Small intestine (tissue), 7 donors: ENCODE measurements around the gene LRRC25. TPM values are rescaled to one million over a fixed set of nuclear protein-coding genes. Genes with fewer than 3 reads are reported as not detected.
"Not testable (repeated sequence)": the region's sequence is repeated elsewhere in the genome, so short reads cannot be mapped to it uniquely, and the experiment has no call there.

Experiments used
- DNase-seq, 2 donors: peaks; one replicate each; pipeline versions ENCODE4 v3.0.0 to v3.0.0-alpha.2; 2013
- FAIRE-seq: peaks from 2 replicates; lab custom pipeline; 2012; peaks lifted over from hg19 to GRCh38; lab: Jason Lieb, UNC
- H3K27ac ChIP-seq, 3 donors: one replicate each; pipeline ENCODE4 v1.5.1; 2013; ENCODE audit warnings: low read length in 2 of 3, mild to moderate bottlenecking in 2 of 3, control low read depth in 1 of 3, inconsistent platforms in 1 of 3, low read depth in 1 of 3, moderate library complexity in 1 of 3
- H3K27me3 ChIP-seq, 3 donors: one replicate each; pipeline ENCODE4 v1.6.1; 2013; ENCODE audit warnings: low read length in 3 of 3, inconsistent platforms in 1 of 3; ENCODE audit not compliant: control insufficient read depth in 3 of 3, insufficient read depth in 3 of 3
- H3K36me3 ChIP-seq, 3 donors: one replicate each; pipeline ENCODE4 v1.6.1; 2013; ENCODE audit warnings: low read length in 3 of 3, inconsistent platforms in 1 of 3, low read depth in 1 of 3, mild to moderate bottlenecking in 1 of 3, moderate library complexity in 1 of 3; ENCODE audit not compliant: control insufficient read depth in 3 of 3, insufficient read depth in 2 of 3
- H3K4me1 ChIP-seq, 3 donors: one replicate each; pipeline ENCODE4 v1.6.1; 2013; ENCODE audit warnings: low read length in 2 of 3, inconsistent platforms in 1 of 3, low read depth in 1 of 3, mild to moderate bottlenecking in 1 of 3, moderate library complexity in 1 of 3; ENCODE audit not compliant: control insufficient read depth in 3 of 3, insufficient read depth in 2 of 3
- H3K4me3 ChIP-seq, 3 donors: one replicate each; pipeline ENCODE4 v1.5.1; 2013; ENCODE audit warnings: low read length in 3 of 3, control low read depth in 1 of 3, inconsistent platforms in 1 of 3, low read depth in 1 of 3, mild to moderate bottlenecking in 1 of 3, moderate library complexity in 1 of 3
- H3K9me3 ChIP-seq, 2 donors: one replicate each; pipeline ENCODE4 v1.6.1; 2013; ENCODE audit warnings: low read depth in 1 of 2, low read length in 1 of 2; ENCODE audit not compliant: control insufficient read depth in 2 of 2, insufficient read depth in 1 of 2
- WGBS, 3 donors: extraction: QIAGEN DNeasy Blood & Tissue Kit; methylation state at CpG; one replicate each; pipeline ENCODE4 v1.1.7; 2013; 5-methylcytosine and 5-hydroxymethylcytosine counted together
- polyA plus RNA-seq, 4 donors: library from polyadenylated mRNA; stranded (reverse) in 3 of 4; unstranded in 1 of 4; fragments of 200-250 nt in 3 of 4; fragments of 120-200 nt in 1 of 4; gene quantifications; one replicate each; pipeline versions ENCODE4 v1.2.1 to v1.2.3, GENCODE V29; 2013
- donor health status: healthy with polysubstance abuse.
- donor health status: control.
- donor health status: control.
- donor health status: Bipolar disorder and iron deficiency.
- donor health status: healthy.

LRRC25 gene
- polyA plus RNA-seq, 4 donors, result 0.89 to 5.1 (median 3.4) TPM

- WGBS, 3 donors, result 13 to 33% (median 17%) methylated on average over 30 to 33 of the region's 33 CpGs
- Histone ChIP-seq H3K27me3 (no peaks in the 10 kb centered on the region), H3K9me3 (peaks cover 0 to 4% of the 10 kb centered on the region in 2 donors), H3K4me3 (peak within 1 kb of the TSS; percentile 19 to 85 (median 62)), H3K36me3 (peaks cover 0 to 26% (median 0%) of the 10 kb centered on the region in 3 donors), H3K27ac (peak within 1 kb of the TSS; percentile 47 to 96 (median 75)), H3K4me1 (peaks cover 0 to 26% (median 7%) of the 10 kb centered on the region in 3 donors)
- FAIRE-seq (no peak), DNase-seq (peak; percentile 92 to 95)
These were observed 11.5 kb downstream of the LRRC25 start, which contains the start of gene GDF15 for GRCh38 chr19:18385675-18386542. GDF15 (plus strand) TSS chr19:18386158; CDS start chr19:18386190, 32 bp downstream.

DNA sequence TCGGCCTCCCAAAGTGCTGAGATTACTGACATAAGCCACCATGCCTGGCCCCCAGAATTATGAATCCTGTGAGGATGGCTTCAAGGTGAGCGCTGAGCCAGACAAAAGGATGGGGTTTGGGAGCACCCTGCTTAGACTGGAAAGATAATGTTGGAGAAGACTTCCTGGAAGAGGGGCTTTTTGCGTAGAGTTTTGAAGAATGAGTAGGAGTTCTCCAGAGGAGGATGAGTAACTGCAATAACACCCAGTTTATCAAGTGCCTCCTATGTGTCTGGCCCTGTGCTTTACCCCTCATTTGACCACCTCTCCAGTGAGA, 12.1 kb downstream of the LRRC25 start:
- DNase-seq (no peak), FAIRE-seq (no peak)
- Histone ChIP-seq H3K27me3 (no peaks in the 10 kb centered on the region), H3K36me3 (peaks cover 0 to 21% (median 0%) of the 10 kb centered on the region in 3 donors), H3K4me1 (peaks cover 0 to 31% (median 7%) of the 10 kb centered on the region in 3 donors), H3K4me3 (no peak overlapping the region), H3K27ac (peak overlapping the region; percentile 39 to 96 (median 75)), H3K9me3 (peaks cover 0 to 4% of the 10 kb centered on the region in 2 donors)
- 87 to 90% (median 90%) methylated on average over 3 of the region's 3 CpGs for WGBS, 3 donors

GRCh38 chr19:18384775-18385174, 12.6 kb downstream of the LRRC25 start:
- Histone ChIP-seq H3K27ac (peak overlapping the region; percentile 39 to 96 (median 75)), H3K36me3 (peaks cover 0 to 16% (median 0%) of the 10 kb centered on the region in 3 donors), H3K27me3 (no peaks in the 10 kb centered on the region), H3K9me3 (peaks cover 0 to 2% of the 10 kb centered on the region in 2 donors), H3K4me1 (peaks cover 0 to 36% (median 7%) of the 10 kb centered on the region in 3 donors), H3K4me3 (no peak overlapping the region)
- no peak for FAIRE-seq
- peak; percentile 74 to 90 for DNase-seq
- WGBS, 3 donors, result 14 to 58% (median 36%) methylated on average over 7 of the region's 7 CpGs

DNA sequence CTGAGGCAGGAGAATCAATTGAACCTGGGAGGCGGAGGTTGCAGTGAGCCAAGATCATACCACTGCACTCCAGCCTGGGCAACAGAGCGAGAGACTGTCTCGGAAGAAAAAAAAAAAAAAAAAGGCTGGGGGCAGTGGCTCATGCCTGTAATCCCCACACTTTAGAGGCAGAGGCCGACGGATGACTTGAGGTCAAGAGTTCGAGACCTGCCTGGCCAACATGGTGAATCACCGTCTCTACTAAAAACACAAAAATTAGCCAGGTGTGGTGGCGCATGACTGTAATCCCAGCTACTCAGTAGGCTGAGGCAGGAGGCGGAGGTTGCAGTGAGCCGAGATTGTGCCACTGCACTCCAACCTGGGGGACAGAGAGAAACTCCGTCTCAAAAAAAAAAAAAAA, 13.8 kb downstream of the LRRC25 start:
- FAIRE-seq, H3K36me3 ChIP-seq, H3K27ac ChIP-seq, H3K27me3 ChIP-seq, H3K4me3 ChIP-seq, H3K9me3 ChIP-seq, DNase-seq: not testable (repeated sequence)
- H3K4me1 ChIP-seq, result peaks cover 0 to 34% (median 7%) of the 10 kb centered on the region in 3 donors
- 89 to 90% (median 90%) methylated on average over 11 of the region's 11 CpGs for WGBS, 3 donors

GRCh38 chr19:18380843-18381242, 16.6 kb downstream of the LRRC25 start:
- DNase-seq, result no peak
- no peak for FAIRE-seq
- Histone ChIP-seq H3K27me3 (no peaks in the 10 kb centered on the region), H3K27ac (peak overlapping the region in 2 of 3 donors; percentile 42 to 47), H3K4me1 (peaks cover 0 to 30% (median 4%) of the 10 kb centered on the region in 3 donors), H3K36me3 (no peaks in the 10 kb centered on the region), H3K9me3 (no peaks in the 10 kb centered on the region), H3K4me3 (no peak overlapping the region)
- 67 to 76% (median 67%) methylated on average over 3 of the region's 3 CpGs for WGBS, 3 donors

GRCh38 chr19:18379803-18380747, 17.3 kb downstream of the LRRC25 start:
- peak overlapping the region in 2 of 3 donors; percentile 42 to 47 for H3K27ac ChIP-seq
- DNase-seq, result peak; percentile 59 to 75
- H3K4me3 ChIP-seq, result no peak overlapping the region
- no peaks in the 10 kb centered on the region for H3K36me3 ChIP-seq
- peaks cover 0 to 23% (median under 1%) of the 10 kb centered on the region in 3 donors for H3K4me1 ChIP-seq
- WGBS, 3 donors, result 18 to 35% (median 28%) methylated on average over 22 of the region's 22 CpGs
- no peaks in the 10 kb centered on the region for H3K27me3 ChIP-seq
- no peaks in the 10 kb centered on the region for H3K9me3 ChIP-seq
- FAIRE-seq, result no peak

- Histone ChIP-seq H3K9me3 (no peaks in the 10 kb centered on the region), H3K27me3 (no peaks in the 10 kb centered on the region), H3K4me1 (peaks cover 0 to 45% (median 16%) of the 10 kb centered on the region in 3 donors), H3K36me3 (no peaks in the 10 kb centered on the region), H3K27ac (peak overlapping the region in 2 of 3 donors; percentile 17 to 31), H3K4me3 (no peak overlapping the region)
- FAIRE-seq, result no peak
- DNase-seq, result peak; percentile 53 to 68
- 15 to 62% (median 35%) methylated on average over 6 of the region's 6 CpGs for WGBS, 3 donors
These were observed 20.4 kb downstream of the LRRC25 start for GRCh38 chr19:18377026-18377425.
